A549 treated with Mapracorat at 1 μM for 4 hours (cell line): Measurements from ENCODE around the gene GRIN2B. TPM values are rescaled to one million over a fixed set of nuclear protein-coding genes. Genes with fewer than 3 reads are reported as not detected.

Experiments
- total RNA-seq: library from RNA; stranded (reverse); fragments of 200-300 nt; extraction: Qiagen RNA extraction; gene quantifications from 5 replicates; pipeline ENCODE4 v1.2.3, GENCODE V29; 2022

Gene GRIN2B
- total RNA-seq: 3.6 to 4.6 TPM (median 4.2 TPM) in 5 replicates

GRCh38 chr12:13981296-13981962 lies at the start of gene GRIN2B:
GRIN2B (minus strand) TSS chr12:13981602; CDS start chr12:13866208, 115,394 bp downstream.

